Stimulated activated CD8-positive, alpha-beta memory T cell treated with anti-CD3 and anti-CD28 coated beads, Interleukin-15, amount 100 ng/mL, for 24 hours (primary cell): ENCODE measurements around the gene LPGAT1.

Experiments
- DNase-seq: peaks from one replicate; pipeline ENCODE4 v3.0.0-alpha.2; 2020; ENCODE audit warnings: low read depth

The LPGAT1 gene

GRCh38 chr1:211828584-211829342, 1.8 kb downstream of the LPGAT1 start:
- DNase-seq, result no peak

GRCh38 chr1:211827051-211827450, 3.5 kb downstream of the LPGAT1 start:
- DNase-seq, result no peak

DNA sequence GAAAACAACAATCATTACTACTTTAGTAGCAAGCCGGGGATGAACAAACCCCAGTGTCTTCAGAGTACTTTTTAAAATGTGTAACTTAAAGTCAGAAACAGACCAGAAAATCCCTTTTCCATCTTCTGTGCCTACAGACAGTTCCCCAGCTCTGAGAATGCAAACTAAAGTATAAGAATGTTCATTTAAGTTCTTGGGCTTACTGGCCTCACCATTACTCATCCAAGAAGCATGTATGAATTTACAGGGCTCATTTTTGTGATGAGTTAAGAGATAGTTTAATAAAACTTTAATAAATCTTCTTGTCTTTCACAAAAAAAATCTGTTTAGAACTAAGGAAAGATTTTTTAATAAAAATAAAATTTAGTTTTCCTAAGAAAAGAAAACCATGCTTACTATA, 4.6 kb downstream of the LPGAT1 start:
- DNase-seq, result no peak

DNA sequence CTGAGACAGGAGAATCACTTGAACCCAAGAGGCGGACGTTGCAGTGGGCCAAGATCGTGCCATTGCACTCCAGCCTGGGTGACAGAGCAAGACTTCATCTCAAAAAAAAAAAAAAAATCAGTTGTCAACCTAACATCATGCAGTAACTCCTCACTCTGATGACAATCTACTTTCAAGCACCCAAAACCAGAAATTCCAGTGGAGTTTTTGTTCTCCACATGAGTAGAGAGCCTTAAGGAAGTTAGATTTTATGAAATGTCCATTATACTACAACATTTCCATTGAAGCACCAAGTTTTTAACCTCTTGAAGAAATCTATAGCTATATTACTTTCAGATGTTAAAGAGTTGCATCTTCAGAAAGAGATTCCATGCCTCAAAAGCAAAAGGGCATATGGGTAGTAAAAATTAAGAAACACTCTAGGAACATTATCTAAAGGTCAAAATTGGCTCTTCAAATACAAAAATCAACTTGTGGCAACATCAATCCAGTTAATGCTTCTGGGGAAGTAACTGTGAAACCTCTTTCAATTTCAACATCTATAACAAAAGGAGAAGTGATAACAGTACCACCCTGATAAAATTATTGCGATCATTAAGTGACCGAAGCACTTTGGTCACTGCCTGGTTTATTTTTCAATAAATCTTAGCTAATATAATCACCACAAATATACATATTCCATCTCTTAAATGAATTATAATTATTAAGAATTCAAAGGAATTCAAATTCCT, 7.7 kb downstream of the LPGAT1 start:
- DNase-seq, result no peak

DNA sequence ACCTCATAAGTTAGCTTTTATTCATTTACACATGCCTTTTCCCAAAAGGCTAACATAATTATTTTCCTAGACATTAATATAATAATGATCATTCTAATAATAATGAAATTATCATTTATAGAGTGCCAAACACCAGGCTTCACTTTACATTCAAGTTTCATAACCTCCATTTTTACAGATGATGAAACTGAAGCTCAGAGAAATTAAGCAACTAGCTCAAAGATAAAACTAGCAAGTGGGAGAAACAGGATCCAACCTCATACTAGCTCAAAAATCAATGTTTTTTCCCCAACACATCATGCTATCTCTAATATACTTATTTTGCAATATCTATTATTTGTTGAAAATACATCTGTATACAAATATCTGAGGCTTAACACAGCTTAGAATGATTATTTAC, 14.0 kb downstream of the LPGAT1 start:
- no peak for DNase-seq

DNA sequence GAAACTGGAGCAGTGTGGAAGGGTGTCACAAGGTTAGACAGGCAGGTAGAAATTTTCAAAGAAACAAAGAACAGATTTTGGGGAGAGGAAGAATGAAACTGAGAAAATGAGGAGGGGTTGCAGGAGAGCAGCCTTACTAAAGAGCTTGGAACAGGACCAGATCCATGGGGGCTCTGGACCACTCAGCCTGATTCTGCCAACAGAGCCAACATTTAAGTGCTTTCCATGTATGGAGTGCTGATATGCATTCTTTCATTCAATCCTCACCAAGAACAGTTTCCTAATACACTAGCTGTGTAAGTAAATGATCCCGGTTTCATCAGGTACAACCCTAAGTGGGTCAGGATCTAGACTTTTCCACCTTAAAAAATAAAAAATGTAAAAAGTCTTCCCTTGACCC, 16.2 kb downstream of the LPGAT1 start:
- DNase-seq, result no peak

- no peak for DNase-seq
Observed at GRCh38 chr1:211813590-211813989, 17.0 kb downstream of the LPGAT1 start.

- no peak for DNase-seq
Observed at GRCh38 chr1:211812584-211812983, 18.0 kb downstream of the LPGAT1 start.

- DNase-seq, result no peak
Observed at GRCh38 chr1:211811848-211812247, 18.7 kb downstream of the LPGAT1 start.

GRCh38 chr1:211811126-211811525, 19.4 kb downstream of the LPGAT1 start:
- DNase-seq, result no peak

- no peak for DNase-seq
Observed at GRCh38 chr1:211808475-211808874, 22.1 kb downstream of the LPGAT1 start.

DNA sequence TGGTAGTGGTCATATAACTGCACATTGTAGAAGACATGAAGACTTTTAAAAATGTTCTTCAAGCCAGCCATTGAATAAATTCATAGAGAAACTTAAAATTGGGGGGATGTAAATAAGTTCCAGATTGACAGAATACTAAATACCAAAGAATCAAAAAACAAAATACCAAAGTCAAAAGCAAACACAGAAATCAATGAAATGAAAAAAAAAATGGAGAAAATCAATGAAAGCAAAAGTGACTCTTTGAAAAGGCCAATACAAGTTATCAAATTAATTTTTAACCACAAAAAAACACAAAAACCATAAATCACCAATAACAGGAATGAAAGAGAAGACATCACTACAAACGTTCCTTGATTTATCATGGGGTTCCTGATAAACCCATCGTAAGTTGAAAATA, 25.6 kb downstream of the LPGAT1 start:
- DNase-seq, result no peak

GRCh38 chr1:211800925-211801607, 29.5 kb downstream of the LPGAT1 start:
- DNase-seq, result no peak

- DNase-seq, result no peak
Observed at GRCh38 chr1:211797994-211798393, 32.6 kb downstream of the LPGAT1 start.

DNA sequence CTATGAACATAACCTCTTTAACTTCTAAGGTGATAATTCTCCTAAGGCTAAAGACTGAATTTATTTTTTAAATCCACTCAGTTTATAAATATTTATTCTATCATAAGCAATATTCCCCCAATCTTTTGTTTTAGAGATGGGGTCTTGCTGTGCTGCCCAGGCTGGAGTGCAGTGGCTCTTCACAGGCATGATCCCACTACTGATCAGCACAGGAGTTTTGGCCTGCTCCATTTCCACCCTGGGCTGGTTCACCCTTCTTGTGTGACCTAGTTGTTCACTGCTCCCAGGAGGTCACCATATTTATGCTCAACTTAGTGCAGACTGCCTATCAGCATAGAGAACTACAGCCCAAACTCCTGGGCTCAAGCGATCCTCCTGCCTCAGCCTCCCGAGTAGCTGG, 38.6 kb downstream of the LPGAT1 start:
- no peak for DNase-seq

DNA sequence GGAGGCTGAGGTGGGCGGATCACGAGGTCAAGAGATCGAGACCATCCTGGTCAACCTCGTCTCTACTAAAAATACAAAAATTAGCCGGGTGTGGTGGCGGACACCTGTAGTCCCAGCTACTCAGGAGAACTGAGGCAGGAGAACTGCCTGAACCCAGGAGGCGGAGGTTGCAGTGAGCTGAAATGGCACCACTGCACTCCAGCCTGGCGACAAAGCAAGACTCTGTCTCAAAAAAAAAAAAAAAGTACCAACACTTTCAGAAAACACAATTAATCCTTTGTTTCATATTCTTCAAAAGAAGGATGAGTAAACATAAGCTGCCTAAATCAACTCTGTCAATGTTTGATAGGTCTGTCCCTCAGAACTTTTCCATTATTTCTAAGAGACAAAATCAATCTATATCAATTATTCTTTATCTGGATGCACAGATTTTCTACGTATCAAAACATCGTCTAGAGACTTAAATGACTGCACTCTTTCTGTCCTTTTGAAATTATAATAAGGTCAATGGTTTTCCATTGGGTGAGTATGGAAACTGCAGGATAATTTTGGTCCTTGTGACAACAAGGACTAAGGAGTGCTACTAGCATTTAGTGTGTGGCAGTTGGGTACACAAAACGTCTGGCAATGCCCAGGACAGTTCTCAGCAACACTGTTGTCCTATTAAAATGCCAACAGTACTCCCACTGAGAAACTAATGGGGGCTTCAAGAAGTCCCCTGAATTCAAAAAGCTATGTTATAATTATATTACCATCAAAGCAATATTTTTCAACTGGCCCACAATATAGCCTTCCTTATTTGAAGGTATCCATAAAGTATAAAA, 40.7 kb downstream of the LPGAT1 start:
- DNase-seq, result no peak

GRCh38 chr1:211788626-211789025, 41.9 kb downstream of the LPGAT1 start:
- no peak for DNase-seq

- DNase-seq, result no peak
Observed at GRCh38 chr1:211783897-211784296, 46.7 kb downstream of the LPGAT1 start.

GRCh38 chr1:211783266-211783665, 47.3 kb downstream of the LPGAT1 start:
- no peak for DNase-seq

DNA sequence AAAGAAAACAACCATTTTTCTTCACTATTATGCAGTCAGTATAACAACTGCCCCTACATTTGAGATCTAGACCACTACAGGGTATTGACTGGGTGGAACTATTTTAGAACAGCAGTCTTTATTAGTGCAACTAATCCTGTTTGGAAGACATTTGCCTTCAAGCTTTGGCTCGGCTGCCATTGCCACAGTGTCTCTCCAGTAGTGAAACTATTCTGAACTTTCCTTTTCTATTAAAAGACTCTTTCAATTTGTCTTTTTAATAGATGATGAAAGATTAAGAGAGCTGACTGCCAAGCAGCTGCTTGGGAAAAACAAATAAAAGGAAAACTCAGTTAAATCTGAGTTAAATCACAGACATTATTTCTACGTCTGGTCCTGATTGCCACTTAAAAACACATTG, 49.3 kb downstream of the LPGAT1 start:
- DNase-seq, result no peak

DNA sequence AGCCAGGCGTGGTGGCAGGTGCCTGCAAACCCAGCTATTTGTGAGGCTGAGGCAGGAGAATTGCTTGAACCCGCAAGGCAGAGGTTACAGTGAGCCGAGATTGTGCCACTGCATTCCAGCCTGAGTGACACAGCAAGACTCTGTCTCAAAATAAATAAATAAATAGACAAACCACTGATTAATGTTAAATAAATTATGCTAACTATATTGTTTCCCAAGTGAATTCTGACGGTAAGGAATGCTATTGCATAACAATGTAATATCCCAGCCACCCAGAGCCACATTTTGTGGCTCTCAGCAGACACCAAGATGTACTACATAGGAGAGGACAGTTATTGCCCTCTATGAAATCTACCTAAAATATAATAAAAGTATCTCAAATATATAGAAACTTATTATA, 55.4 kb downstream of the LPGAT1 start:
- DNase-seq, result no peak

GRCh38 chr1:211764701-211765100, 65.9 kb downstream of the LPGAT1 start:
- DNase-seq, result no peak
